KMS-11 (cell line): ENCODE measurements around the gene SYNCRIP.

Experiments
- H2AFZ ChIP-seq: fragments of 200-600 bp; sonication (generic); 2 replicates; pipeline ENCODE4 v1.6.1; 2016; ENCODE audit warnings: antibody characterized with exemption, mixed run types, low read depth
- H3K27ac ChIP-seq: fragments of 200-600 bp; sonication (generic); 2 replicates; pipeline ENCODE4 v1.6.1; 2016; ENCODE audit warnings: mild to moderate bottlenecking, mixed run types
- H3K27me3 ChIP-seq: fragments of 200-600 bp; sonication (generic); 2 replicates; pipeline ENCODE4 v1.6.1; 2017; ENCODE audit warnings: mild to moderate bottlenecking, low read depth, mixed run types, moderate library complexity; ENCODE audit not compliant: insufficient read depth
- H3K36me3 ChIP-seq: fragments of 200-600 bp; sonication (generic); 2 replicates; pipeline ENCODE4 v1.6.1; 2017; ENCODE audit warnings: mild to moderate bottlenecking, mixed run types; ENCODE audit not compliant: insufficient read depth
- H3K4me1 ChIP-seq: fragments of 200-600 bp; sonication (generic); 2 replicates; pipeline ENCODE4 v1.6.1; 2016; ENCODE audit warnings: mild to moderate bottlenecking, low read depth, mixed run types; ENCODE audit not compliant: poor library complexity, severe bottlenecking
- H3K4me2 ChIP-seq: fragments of 200-600 bp; sonication (generic); 2 replicates; pipeline ENCODE4 v1.7.0; 2016; ENCODE audit warnings: mild to moderate bottlenecking, mixed run types
- H3K4me3 ChIP-seq: fragments of 200-600 bp; sonication (generic); IDR thresholded peaks from 2 replicates; pipeline ENCODE4 v1.6.1; 2017; ENCODE audit warnings: low read depth, low read length, mixed read lengths; ENCODE audit not compliant: insufficient read depth
- H3K79me2 ChIP-seq: fragments of 200-600 bp; sonication (generic); 2 replicates; pipeline ENCODE4 v1.6.1; 2016; ENCODE audit warnings: low read depth, mixed run types; ENCODE audit not compliant: insufficient read depth
- H3K9ac ChIP-seq: fragments of 200-600 bp; sonication (generic); 2 replicates; pipeline ENCODE4 v1.6.1; 2016; ENCODE audit warnings: mild to moderate bottlenecking, mixed run types
- H4K20me1 ChIP-seq: fragments of 200-600 bp; sonication (generic); 2 replicates; pipeline ENCODE4 v1.6.1; 2016; ENCODE audit warnings: mild to moderate bottlenecking, mixed run types; ENCODE audit not compliant: insufficient read depth
- TF ChIP-seq, protein P1 (sequence below): fragments of 200-600 bp; sonication (generic); conservative IDR thresholded peaks from 2 replicates; pipeline ENCODE4 v1.6.1; 2017; ENCODE audit warnings: low read depth, mild to moderate bottlenecking, antibody characterized with exemption, low read length, moderate library complexity, mixed read lengths

Gene SYNCRIP

DNA sequence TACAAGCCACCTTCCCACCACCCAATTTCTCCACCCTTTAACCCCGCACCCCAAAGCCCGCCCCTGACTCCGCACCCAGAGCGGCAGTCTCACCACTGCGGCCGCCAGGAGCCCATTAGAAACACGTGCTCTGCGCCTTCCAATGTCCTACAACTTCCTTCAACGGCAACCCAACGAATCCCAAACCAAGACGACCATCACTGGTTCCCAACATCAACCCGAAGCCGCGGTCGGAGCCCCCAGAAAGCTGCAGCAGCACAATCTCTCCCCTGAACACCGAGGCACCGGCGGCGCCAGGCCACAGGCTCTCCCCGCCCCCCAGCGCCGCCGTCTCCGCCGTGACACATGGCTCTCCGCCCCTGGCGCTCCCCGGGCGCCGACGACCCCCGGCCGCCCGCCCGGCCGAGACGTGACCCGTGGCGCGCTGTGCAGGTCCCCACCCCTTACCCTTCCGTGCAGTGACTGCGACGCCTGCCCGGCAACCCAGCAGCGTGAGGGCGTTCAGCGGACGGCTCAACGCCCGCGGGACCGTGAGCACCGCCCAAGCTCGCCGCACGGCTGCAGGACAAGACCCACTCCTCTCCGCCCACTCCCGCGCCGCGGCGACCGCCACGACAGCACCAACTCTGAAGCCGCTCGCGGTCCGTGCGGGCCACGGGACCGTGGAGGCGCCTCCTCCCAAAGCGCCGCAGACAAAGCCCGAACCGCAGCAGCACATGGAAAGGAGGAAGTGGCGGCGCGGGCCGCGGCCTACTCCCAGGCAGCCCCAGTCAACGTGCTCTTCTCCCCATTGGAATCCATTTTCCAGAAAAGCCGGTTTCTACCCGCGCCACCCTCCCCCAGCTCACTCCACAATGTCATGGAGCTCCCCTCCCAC, 551 bp downstream of the SYNCRIP start:
- Histone ChIP-seq H3K36me3 (peaks cover 8% of the 10 kb centered on the region; the same call in 1 of the 2 replicates), H2AFZ (no peak overlapping the region), H3K27me3 (no peaks in the 10 kb centered on the region), H3K9ac (peak overlapping the region; percentile 99), H3K4me1 (peaks cover 38% of the 10 kb centered on the region), H3K4me3 (no peak overlapping the region), H3K4me2 (peak overlapping the region; percentile 96; the same call in 1 of the 2 replicates), H3K79me2 (peaks cover 60% of the 10 kb centered on the region), H4K20me1 (peaks cover 38% of the 10 kb centered on the region), H3K27ac (peak overlapping the region; percentile 98)
- TF ChIP-seq, protein P1, sequence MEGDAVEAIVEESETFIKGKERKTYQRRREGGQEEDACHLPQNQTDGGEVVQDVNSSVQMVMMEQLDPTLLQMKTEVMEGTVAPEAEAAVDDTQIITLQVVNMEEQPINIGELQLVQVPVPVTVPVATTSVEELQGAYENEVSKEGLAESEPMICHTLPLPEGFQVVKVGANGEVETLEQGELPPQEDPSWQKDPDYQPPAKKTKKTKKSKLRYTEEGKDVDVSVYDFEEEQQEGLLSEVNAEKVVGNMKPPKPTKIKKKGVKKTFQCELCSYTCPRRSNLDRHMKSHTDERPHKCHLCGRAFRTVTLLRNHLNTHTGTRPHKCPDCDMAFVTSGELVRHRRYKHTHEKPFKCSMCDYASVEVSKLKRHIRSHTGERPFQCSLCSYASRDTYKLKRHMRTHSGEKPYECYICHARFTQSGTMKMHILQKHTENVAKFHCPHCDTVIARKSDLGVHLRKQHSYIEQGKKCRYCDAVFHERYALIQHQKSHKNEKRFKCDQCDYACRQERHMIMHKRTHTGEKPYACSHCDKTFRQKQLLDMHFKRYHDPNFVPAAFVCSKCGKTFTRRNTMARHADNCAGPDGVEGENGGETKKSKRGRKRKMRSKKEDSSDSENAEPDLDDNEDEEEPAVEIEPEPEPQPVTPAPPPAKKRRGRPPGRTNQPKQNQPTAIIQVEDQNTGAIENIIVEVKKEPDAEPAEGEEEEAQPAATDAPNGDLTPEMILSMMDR = no peak

DNA sequence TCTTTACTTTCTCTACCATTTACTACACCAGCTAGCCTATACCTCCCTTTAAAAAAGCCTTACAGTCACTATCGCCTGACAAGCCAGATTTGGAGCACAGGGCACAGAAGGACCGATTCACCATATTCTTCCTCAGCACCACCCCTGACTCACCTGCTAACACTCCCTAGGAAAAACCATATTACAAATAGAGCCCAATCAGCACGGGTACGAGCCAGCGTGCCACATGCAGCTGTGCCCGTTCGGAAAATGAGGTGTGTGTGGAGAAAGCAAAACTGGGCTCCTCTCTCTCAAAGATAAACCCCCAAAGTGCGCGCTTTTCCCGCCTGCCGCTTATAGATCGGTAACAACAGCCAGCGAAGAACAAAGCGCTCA, 1.2 kb downstream of the SYNCRIP start:
- no peaks in the 10 kb centered on the region for H3K27me3 ChIP-seq
- H2AFZ ChIP-seq = no peak overlapping the region
- no peak overlapping the region for H3K4me3 ChIP-seq
- H3K27ac ChIP-seq = peak overlapping the region; percentile 98
- peaks cover 38% of the 10 kb centered on the region for H3K4me1 ChIP-seq
- H3K9ac ChIP-seq = peak overlapping the region; percentile 99
- H3K79me2 ChIP-seq = peaks cover 66% of the 10 kb centered on the region
- peaks cover 8% of the 10 kb centered on the region; the same call in 1 of the 2 replicates for H3K36me3 ChIP-seq
- peaks cover 43% of the 10 kb centered on the region for H4K20me1 ChIP-seq
- TF ChIP-seq, protein P1 = no peak
- H3K4me2 ChIP-seq = peak overlapping the region; percentile 96

DNA sequence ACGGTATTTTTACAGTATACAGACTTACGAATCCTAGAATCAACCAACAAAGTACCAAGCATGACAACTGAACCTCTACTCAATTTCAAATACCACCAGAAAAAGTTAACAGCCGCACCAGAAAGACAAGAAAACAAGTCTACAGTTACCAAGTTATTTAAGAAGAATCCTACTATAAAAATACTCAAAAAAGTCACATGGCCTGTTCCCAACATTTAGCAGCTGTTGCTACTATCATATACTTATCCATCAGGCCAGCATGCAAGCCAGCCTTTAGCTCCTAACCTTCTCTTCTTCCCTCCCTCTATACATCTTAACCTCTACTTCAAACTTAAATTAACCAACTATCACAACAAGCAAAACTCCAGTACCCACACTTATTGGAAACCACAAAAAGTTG, 1.9 kb downstream of the SYNCRIP start:
- H3K27me3 ChIP-seq = no peaks in the 10 kb centered on the region

DNA sequence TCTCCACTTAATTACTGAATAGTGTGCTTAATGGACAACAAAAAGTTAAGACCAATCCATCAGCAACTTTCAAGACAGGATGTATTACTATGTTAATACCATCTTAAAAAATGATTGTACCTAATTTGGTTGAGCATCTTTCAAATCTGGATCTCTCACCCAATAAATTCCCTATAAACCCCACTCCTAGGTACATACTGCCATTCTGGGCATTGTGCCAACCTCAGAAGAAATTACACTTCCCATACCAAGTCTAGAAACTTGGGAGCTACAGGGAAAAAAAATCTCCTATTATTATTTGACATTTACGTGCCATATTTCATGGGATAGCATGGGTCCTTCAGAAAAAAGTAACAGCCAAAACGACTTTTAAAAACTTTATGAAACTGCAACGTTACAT, 5.1 kb downstream of the SYNCRIP start:
- peaks cover 31% of the 10 kb centered on the region for H3K4me1 ChIP-seq
- no peak overlapping the region for H2AFZ ChIP-seq
- H3K4me2 ChIP-seq = no peak overlapping the region
- peaks cover 60% of the 10 kb centered on the region for H4K20me1 ChIP-seq
- H3K27me3 ChIP-seq = no peaks in the 10 kb centered on the region
- TF ChIP-seq, protein P1 = no peak
- no peak overlapping the region for H3K4me3 ChIP-seq
- peaks cover 98% of the 10 kb centered on the region for H3K79me2 ChIP-seq
- no peak overlapping the region for H3K9ac ChIP-seq
- no peak overlapping the region for H3K27ac ChIP-seq
- peaks cover 15% of the 10 kb centered on the region; the same call in 1 of the 2 replicates for H3K36me3 ChIP-seq

More for the DNA sequence above, 1.9 kb downstream of the SYNCRIP start:
- H2AFZ ChIP-seq = no peak overlapping the region
- H3K27ac ChIP-seq = peak overlapping the region; percentile 98; the same call in 1 of the 2 replicates
- no peak overlapping the region for H3K4me3 ChIP-seq
- H4K20me1 ChIP-seq = peaks cover 43% of the 10 kb centered on the region
- H3K4me2 ChIP-seq = peak overlapping the region; percentile 96
- H3K36me3 ChIP-seq = peaks cover 8% of the 10 kb centered on the region; the same call in 1 of the 2 replicates
- H3K9ac ChIP-seq = peak overlapping the region; percentile 99
- H3K4me1 ChIP-seq = peaks cover 38% of the 10 kb centered on the region
- TF ChIP-seq, protein P1 = no peak
- H3K79me2 ChIP-seq = peaks cover 73% of the 10 kb centered on the region
